Measurements from ENCODE around the gene FYN.
A peak's percentile ranks its signal among the peaks of the same experiment; 100 is the strongest.

The FYN gene

GRCh38 chr6:111737065-111737521 lies 136.2 kb downstream of the FYN start:
- DNase-seq (ENCODE audit: low spot score) (no peak), ATAC-seq (ENCODE audit: low read depth) (peak; percentile 75)
- no peak for TF ChIP-seq CTCF (IDR thresholded peaks at IDR 0.05; ENCODE audit: poor library complexity, severe bottlenecking)
- Histone ChIP-seq H3K27me3 (ENCODE audit: insufficient read depth, poor library complexity, severe bottlenecking) (no peaks in the 10 kb centered on the region), H3K36me3 (ENCODE audit: low read depth) (no peaks in the 10 kb centered on the region), H3K27ac (ENCODE audit: poor library complexity, severe bottlenecking) (no peak overlapping the region), H3K4me1 (ENCODE audit: insufficient read depth, poor library complexity, severe bottlenecking) (peaks cover 17% of the 10 kb centered on the region), H3K4me3 (ENCODE audit: severe bottlenecking) (no peak overlapping the region), H3K9me3 (ENCODE audit: severe bottlenecking) (no peaks in the 10 kb centered on the region)

GRCh38 chr6:111736005-111736608 lies 137.1 kb downstream of the FYN start:
- Histone ChIP-seq H3K27me3 (ENCODE audit: insufficient read depth, poor library complexity, severe bottlenecking) (no peaks in the 10 kb centered on the region), H3K9me3 (ENCODE audit: severe bottlenecking) (no peaks in the 10 kb centered on the region), H3K4me1 (ENCODE audit: insufficient read depth, poor library complexity, severe bottlenecking) (peaks cover 17% of the 10 kb centered on the region), H3K4me3 (ENCODE audit: severe bottlenecking) (no peak overlapping the region), H3K36me3 (ENCODE audit: low read depth) (no peaks in the 10 kb centered on the region), H3K27ac (ENCODE audit: poor library complexity, severe bottlenecking) (no peak overlapping the region)
- DNase-seq (ENCODE audit: low spot score) (no peak), ATAC-seq (ENCODE audit: low read depth) (no peak)
- no peak for TF ChIP-seq CTCF (IDR thresholded peaks at IDR 0.05; ENCODE audit: poor library complexity, severe bottlenecking)

DNA sequence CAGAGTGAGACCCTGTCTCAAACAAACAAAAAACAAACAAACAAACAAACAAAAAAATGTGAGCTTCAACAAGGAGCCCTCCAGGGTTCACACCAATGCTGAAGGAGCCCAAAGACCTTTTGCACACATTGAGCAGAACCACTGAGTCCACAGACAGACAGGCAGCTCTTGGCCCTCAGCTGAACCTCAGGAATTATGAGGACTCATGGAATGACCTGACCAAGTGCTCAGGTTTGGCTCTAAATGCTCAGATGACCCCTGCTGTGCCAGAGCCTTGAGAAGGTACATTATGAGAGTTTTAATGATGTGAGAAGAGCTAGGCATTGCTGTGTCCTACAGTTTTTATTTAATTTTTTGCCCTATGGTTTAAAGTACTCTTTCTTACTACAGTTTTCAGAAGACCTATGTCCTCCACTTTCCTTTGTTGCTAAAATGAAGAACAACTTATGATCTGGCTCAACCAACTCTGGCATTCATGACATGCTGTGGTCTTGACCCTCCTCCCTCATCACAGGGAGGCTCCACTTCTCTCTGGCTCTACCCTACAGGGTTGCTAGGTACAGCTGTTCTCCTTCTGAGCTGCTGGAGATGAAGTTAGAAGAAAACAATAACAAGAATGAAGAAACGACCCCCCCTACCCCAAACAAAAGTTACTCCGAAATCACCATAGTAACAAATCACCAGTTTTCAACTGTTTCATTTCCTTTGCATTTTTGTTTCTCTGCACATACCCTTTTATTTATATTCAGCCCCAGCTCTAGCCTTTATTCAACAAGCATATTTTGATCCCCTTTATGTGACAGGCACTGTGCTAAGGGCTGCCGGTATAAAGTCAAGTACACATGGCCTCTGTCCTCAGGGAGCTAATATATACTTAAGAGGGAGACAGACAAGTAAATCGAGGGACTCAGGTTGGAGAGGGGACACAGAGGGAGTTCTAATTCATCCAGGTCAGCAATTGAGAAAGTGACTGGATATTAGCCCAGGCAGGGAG lies 138.9 kb downstream of the FYN start:
- Histone ChIP-seq H3K36me3 (ENCODE audit: low read depth) (no peaks in the 10 kb centered on the region), H3K27ac (ENCODE audit: poor library complexity, severe bottlenecking) (no peak overlapping the region), H3K27me3 (ENCODE audit: insufficient read depth, poor library complexity, severe bottlenecking) (no peaks in the 10 kb centered on the region), H3K4me3 (ENCODE audit: severe bottlenecking) (no peak overlapping the region), H3K9me3 (ENCODE audit: severe bottlenecking) (no peaks in the 10 kb centered on the region), H3K4me1 (ENCODE audit: insufficient read depth, poor library complexity, severe bottlenecking) (peaks cover 17% of the 10 kb centered on the region)
- ATAC-seq (ENCODE audit: low read depth), result no peak
- no peak for TF ChIP-seq CTCF (IDR thresholded peaks at IDR 0.05; ENCODE audit: poor library complexity, severe bottlenecking)
- DNase-seq (ENCODE audit: low spot score), result no peak

DNA sequence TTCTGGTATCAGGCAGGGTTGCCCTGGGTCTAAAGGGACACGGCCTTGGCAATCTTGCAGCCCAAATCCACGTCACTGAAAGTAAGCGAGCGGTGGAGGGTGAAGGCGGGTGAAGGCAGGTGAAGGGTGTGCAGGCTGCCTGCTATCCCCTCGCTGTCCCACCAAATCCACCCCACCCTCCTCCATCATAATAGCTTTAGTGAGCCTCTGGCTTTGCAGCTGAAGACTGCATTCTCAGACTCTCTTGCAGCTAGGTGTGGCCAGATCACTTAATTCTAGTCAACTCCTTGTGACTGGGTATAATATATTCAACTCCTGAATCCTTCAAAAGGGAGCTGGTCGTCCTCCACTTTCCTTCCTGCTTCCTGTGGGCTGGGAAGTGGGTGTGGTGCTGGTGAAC lies 140.9 kb downstream of the FYN start:
- Histone ChIP-seq H3K9me3 (ENCODE audit: severe bottlenecking) (no peaks in the 10 kb centered on the region), H3K4me3 (ENCODE audit: severe bottlenecking) (no peak overlapping the region)

More for the DNA sequence above, 140.9 kb downstream of the FYN start:
- Histone ChIP-seq H3K4me1 (ENCODE audit: insufficient read depth, poor library complexity, severe bottlenecking) (peaks cover 6% of the 10 kb centered on the region), H3K27ac (ENCODE audit: poor library complexity, severe bottlenecking) (no peak overlapping the region), H3K27me3 (ENCODE audit: insufficient read depth, poor library complexity, severe bottlenecking) (no peaks in the 10 kb centered on the region), H3K36me3 (ENCODE audit: low read depth) (no peaks in the 10 kb centered on the region)
- ATAC-seq (ENCODE audit: low read depth), result no peak
- DNase-seq (ENCODE audit: low spot score), result no peak
- TF ChIP-seq CTCF (IDR thresholded peaks at IDR 0.05; ENCODE audit: poor library complexity, severe bottlenecking), result no peak

Measured in RWPE2 (cell line).